Measurements from ENCODE around the gene PRKCSH. TPM values are rescaled to one million over a fixed set of nuclear protein-coding genes. Genes with fewer than 3 reads are reported as not detected.
"Not testable (repeated sequence)": the region's sequence is repeated elsewhere in the genome, so short reads cannot be mapped to it uniquely, and the experiment has no call there.

PRKCSH gene
- polyA plus RNA-seq, 3 donors, result 24.9 to 172 (median 28.4) TPM

DNA sequence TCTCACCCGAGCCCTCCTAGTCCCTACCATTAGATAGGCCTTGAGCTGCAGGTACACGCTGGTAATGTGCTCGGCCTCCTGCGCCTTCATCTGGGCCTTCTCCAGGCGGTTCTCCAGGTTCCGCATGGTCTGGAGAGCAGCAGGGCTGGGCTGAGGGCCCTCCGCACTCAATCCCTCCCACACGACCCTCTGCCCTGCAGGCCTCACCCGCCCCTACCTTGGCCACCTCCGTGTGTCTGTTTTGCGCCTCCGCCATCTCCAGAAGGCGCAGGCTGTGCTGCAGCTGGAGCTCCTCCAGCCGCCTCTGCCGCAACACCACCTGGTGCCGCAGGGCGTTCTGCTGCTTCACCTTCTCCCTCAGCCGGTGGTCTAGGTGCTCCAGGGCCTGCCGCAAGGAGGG lies 8.8 kb upstream of the PRKCSH start:
- H3K27me3 ChIP-seq (ENCODE audit: control insufficient read depth in 2 of 2, insufficient read depth in 2 of 2, low read length in 2 of 2), result peaks cover 15 to 27% of the 10 kb centered on the region in 2 donors
- Mint-ChIP-seq H3K9me3 (peaks cover 0 to 26% (median 9%) of the 10 kb centered on the region in 7 donors), H3K4me3 (no peak overlapping the region), H3K36me3 (peaks cover 2 to 3% of the 10 kb centered on the region in 2 donors), H3K27ac (peak overlapping the region in 2 of 7 donors; percentile 46 to 58), H3K4me1 (peaks cover 20% of the 10 kb centered on the region), H3K27me3 (ENCODE audit: low read depth in 3 of 3) (peaks cover 29 to 41% (median 31%) of the 10 kb centered on the region in 3 donors)
- no peaks in the 10 kb centered on the region for H3K36me3 ChIP-seq (replicated peaks in 1 of 2; ENCODE audit: control insufficient read depth in 1 of 2, insufficient read depth in 2 of 2, low read length in 2 of 2)
- no peak overlapping the region for H3K27ac ChIP-seq (ENCODE audit: low read depth in 1 of 2, low read length in 2 of 2)
- no peak for TF ChIP-seq CTCF (IDR thresholded peaks at IDR 0.05)
- no peak overlapping the region for H3K9ac ChIP-seq (ENCODE audit: insufficient read depth, low read length, poor library complexity, severe bottlenecking)
- H2AFZ ChIP-seq (ENCODE audit: insufficient read depth, low read depth, low read length, poor library complexity, severe bottlenecking), result no peak overlapping the region
- peaks cover 3 to 13% of the 10 kb centered on the region in 2 donors for H3K9me3 ChIP-seq (replicated peaks in 1 of 2; ENCODE audit: control insufficient read depth in 1 of 2, insufficient read depth in 1 of 2, low read length in 2 of 2)
- intact Hi-C loops (cut with micrococcal nuclease), result no loop called here
- H3K4me2 ChIP-seq (replicated peaks; ENCODE audit: extremely low read depth, low read length, poor library complexity, severe bottlenecking), result no peak overlapping the region
- H3K79me2 ChIP-seq (ENCODE audit: insufficient read depth, low read length), result no peaks in the 10 kb centered on the region
- no peaks in the 10 kb centered on the region for H4K20me1 ChIP-seq (ENCODE audit: insufficient read depth, low read length)
- H3K4me3 ChIP-seq (replicated peaks in 1 of 3; ENCODE audit: low read depth in 2 of 3, low read length in 3 of 3), result no peak overlapping the region
- no peak for DNase-seq
- peaks cover 15 to 17% of the 10 kb centered on the region in 2 donors for H3K4me1 ChIP-seq (ENCODE audit: control insufficient read depth in 1 of 2, insufficient read depth in 2 of 2, low read length in 2 of 2)
- 96% methylated on average over 12 of the region's 19 CpGs for WGBS (ENCODE audit: insufficient coverage)

- WGBS (ENCODE audit: insufficient coverage), result 80% methylated on average over 1 of the region's 3 CpGs
- Histone ChIP-seq H3K36me3 (replicated peaks in 1 of 2; ENCODE audit: control insufficient read depth in 1 of 2, insufficient read depth in 2 of 2, low read length in 2 of 2) (peaks cover 10 to 12% of the 10 kb centered on the region in 2 donors), H3K4me1 (ENCODE audit: control insufficient read depth in 1 of 2, insufficient read depth in 2 of 2, low read length in 2 of 2) (peaks cover 17 to 20% of the 10 kb centered on the region in 2 donors), H3K79me2 (ENCODE audit: insufficient read depth, low read length) (peaks cover 23% of the 10 kb centered on the region)
- intact Hi-C loops (cut with micrococcal nuclease); H3K27me3 Mint-ChIP-seq (ENCODE audit: low read depth in 3 of 3); H3K4me3 Mint-ChIP-seq; H3K4me2 ChIP-seq (replicated peaks; ENCODE audit: extremely low read depth, low read length, poor library complexity, severe bottlenecking); H3K27ac Mint-ChIP-seq; H4K20me1 ChIP-seq (ENCODE audit: insufficient read depth, low read length); H3K4me3 ChIP-seq (replicated peaks in 1 of 3; ENCODE audit: low read depth in 2 of 3, low read length in 3 of 3); H3K9me3 Mint-ChIP-seq; DNase-seq; H3K27ac ChIP-seq (ENCODE audit: low read depth in 1 of 2, low read length in 2 of 2); H3K9me3 ChIP-seq (replicated peaks in 1 of 2; ENCODE audit: control insufficient read depth in 1 of 2, insufficient read depth in 1 of 2, low read length in 2 of 2); H2AFZ ChIP-seq (ENCODE audit: insufficient read depth, low read depth, low read length, poor library complexity, severe bottlenecking); H3K27me3 ChIP-seq (ENCODE audit: control insufficient read depth in 2 of 2, insufficient read depth in 2 of 2, low read length in 2 of 2); H3K9ac ChIP-seq (ENCODE audit: insufficient read depth, low read length, poor library complexity, severe bottlenecking): not testable (repeated sequence)
- Mint-ChIP-seq H3K4me1 (peaks cover 21% of the 10 kb centered on the region), H3K36me3 (peaks cover 11 to 24% of the 10 kb centered on the region in 2 donors)
These were observed 1.9 kb upstream of the PRKCSH start for GRCh38 chr19:11433526-11433925.
